ENCODE results near the gene ITGA5.

DNA sequence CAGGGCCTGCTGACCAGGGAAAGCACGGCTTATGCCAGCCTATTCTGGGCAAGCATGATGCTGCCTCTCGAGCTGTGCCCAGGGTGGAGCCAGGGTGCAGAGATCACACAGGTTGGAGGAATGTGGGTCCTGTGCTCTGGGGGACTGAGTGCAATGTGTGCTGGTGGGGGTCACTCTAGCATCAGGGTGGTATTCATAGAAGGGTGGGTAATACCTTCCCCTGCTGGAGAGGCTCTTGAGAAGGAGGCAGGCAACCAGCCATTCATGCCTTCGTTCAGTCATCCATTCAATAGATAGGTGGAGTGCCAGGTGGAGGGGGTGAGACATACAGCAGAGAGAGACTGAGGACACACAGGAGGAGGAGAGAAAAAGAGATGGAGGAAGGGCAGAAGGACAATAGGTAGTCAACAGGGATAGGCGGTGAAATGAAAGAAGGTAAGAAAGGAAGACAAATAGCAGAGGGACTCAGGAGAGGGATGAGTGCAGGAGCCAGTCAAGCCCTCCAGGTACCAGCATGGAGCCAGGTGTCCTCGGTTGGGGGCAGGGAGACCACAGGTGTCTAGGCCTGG is 29.4 kb downstream of the ITGA5 start:
- TF ChIP-seq POLR2A (IDR thresholded peaks at IDR 0.05; ENCODE audit: low read depth, low read length), result no peak
- TF ChIP-seq POLR2AphosphoS5 (IDR thresholded peaks at IDR 0.05; ENCODE audit: low read depth, low read length), result no peak
- no peak for TF ChIP-seq SPI1 (IDR thresholded peaks at IDR 0.05; ENCODE audit: low read depth, low read length)
- no peak for TF ChIP-seq POU2F2 (IDR thresholded peaks at IDR 0.05; ENCODE audit: low read depth, low read length)

All from GM12891 (cell line).